ENCODE results near the gene KRTAP4-6.
"Not testable (repeated sequence)": the region's sequence is repeated elsewhere in the genome, so short reads cannot be mapped to it uniquely, and the experiment has no call there.

KRTAP4-6 gene

DNA sequence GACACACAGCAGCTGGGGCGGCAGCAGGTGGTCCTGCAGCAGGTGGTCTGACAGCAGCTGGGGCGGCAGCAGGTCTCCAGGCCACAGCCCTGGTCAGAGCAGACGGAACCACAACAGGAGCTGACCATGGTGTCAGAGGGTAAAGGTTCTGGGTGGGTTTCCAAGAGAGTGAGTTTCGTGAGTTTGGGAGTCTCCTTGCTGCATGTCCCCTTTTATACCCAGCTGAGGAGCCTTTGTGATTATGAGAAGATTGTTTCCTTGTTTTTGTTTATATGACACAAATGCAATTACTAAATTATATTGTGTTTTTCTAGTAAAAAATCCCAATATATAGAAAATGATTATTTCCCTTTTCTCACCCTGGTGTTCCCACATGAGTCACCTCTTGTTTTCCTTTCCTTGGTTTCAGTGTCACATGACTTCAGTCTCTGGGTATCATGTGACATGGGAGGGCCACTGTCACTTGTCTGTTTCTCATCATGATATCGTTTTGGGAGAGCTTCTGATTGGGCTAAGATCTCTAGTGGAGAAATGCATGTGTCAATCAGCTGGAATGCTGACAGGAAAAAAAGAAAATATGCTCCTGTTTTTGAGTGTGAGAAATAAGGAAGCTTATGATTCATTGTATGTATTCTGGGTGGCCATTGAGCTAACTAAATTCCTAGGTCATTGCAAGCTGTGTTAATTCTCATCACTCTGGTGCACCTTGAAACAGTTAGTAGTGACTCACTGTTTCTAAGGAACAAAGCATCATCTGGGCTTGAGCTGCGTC is at the start of gene KRTAP4-6:
TSS of gene KRTAP4-6 (minus strand) at position 185 of the 772 bp plus-strand sequence. CDS start at position 128, 57 bp downstream.
- no peak for DNase-seq (ENCODE audit: low read depth in 2 of 2)

DNA sequence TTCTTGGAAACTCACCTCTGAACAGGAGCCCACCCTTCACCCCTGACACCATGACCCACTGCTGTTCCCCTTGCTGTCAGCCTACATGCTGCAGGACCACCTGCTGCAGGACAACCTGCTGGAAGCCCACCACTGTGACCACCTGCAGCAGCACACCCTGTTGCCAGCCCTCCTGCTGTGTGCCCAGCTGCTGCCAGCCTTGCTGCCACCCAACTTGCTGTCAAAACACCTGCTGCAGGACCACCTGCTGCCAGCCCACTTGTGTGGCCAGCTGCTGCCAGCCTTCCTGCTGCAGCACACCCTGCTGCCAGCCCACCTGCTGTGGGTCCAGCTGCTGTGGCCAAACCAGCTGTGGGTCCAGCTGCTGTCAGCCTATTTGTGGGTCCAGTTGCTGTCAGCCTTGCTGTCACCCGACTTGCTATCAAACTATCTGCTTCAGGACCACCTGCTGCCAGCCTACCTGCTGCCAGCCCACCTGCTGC is 49.5 kb upstream of the KRTAP4-6 start, which contains the start of gene KRTAP9-1:
TSS of gene KRTAP9-1 (plus strand) at position 51 of the 482 bp plus-strand sequence. CDS start at position 51, 0 bp downstream.
- not testable (repeated sequence) for DNase-seq (ENCODE audit: low read depth in 2 of 2)

DNA sequence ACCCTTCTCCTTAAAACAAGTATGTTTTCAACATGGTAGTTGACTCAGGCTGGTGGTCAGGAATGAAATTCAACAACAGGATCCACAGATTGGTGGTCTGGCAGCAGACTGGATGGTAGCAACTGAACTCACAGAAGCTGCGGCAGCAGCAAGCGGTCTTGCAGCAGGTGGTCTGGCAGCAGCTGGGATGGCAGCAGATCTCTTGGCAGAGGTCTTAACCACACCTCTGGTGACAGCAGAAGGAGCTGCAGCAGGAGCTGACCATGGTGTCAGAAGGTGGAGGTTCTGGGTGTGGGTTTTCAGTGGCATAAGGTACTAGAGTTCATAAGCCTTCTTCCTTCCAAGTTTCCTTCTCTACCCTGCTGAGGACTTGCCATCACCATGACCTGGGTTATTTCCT is 46.5 kb upstream of the KRTAP4-6 start:
- DNase-seq (ENCODE audit: low read depth in 2 of 2): no peak

DNA sequence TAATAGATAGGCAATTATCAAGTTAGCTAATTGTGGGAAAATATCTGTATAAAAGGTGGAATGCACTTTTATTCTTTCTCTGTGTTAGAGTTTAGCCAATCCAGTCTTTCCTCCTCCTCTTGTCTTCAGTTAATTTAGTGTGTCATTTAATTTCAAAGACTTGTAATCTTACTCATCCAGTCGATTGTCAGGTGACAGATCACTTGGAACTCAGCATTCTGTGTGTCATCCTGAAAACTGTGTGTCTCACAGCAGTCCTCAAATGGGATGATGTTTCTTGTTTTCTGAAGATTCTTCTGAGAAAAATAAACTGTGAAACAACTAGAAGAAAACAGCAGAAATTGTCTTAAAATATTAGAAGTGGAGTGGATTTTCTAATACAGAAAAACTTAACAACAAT is 44.7 kb upstream of the KRTAP4-6 start:
- no peak for DNase-seq (ENCODE audit: low read depth in 2 of 2)

DNA sequence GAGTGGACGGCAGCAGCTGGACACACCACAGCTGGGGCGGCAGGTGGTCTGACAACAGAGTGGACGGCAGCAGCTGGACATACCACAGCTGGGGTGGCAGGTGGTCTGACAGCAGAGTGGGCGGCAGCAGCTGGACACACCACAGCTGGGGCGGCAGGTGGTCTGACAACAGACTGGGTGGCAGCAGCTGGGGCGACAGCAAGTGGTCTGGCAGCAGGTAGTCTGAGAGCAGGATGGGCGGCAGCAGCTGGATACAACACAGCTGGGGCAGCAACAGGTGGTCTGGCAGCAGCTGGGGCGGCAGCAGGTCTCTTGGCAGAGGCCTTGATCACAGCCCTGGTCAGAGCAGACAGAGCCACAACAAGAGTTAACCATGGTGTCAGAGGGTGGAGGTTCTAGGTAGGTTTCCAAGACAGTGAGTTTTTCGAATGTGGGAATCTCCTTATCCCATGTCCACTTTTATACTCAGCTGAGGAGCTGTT is 44.2 kb upstream of the KRTAP4-6 start, which contains the start of gene KRTAP4-1:
TSS of gene KRTAP4-1 (minus strand) at position 432 of the 482 bp plus-strand sequence. CDS start at position 375, 57 bp downstream.
- no peak for DNase-seq (ENCODE audit: low read depth in 2 of 2)

DNA sequence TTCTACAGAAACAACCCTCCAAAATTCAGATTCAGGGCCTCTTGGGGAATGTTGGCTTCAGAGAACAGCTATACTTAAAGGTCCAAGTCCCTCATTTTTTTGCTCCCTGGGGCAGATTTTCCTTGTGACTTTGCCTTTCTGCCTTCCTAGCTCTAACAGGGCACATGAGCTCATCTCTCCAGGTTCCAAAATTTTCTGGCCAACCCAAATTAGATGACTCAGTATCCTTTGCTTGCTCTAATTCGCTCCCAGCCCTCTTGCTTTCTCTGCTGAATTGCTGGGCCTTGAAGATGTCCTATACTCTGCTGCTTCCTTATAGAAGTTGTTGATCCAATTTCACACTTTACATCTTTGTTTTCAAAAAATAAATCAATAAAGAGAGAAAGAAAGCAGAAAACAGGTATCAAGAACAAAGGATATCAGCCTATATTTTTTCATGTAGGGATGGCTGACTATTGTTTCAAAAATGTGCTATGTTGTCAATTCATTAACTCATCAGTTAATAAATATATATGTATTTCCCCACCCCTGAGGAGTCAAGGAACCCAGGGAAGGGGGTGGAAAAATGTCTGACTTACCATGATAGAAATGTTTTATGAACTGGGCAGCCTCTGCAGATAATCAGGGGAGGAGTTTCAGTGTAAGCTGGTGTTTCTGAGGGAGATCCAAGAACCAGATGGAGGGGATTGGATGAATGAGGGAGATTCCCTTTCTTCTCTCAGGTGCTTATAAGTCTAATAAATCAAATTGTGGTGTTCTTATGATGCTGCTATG is 38.7 kb upstream of the KRTAP4-6 start:
- DNase-seq (ENCODE audit: low read depth in 2 of 2): no peak

DNA sequence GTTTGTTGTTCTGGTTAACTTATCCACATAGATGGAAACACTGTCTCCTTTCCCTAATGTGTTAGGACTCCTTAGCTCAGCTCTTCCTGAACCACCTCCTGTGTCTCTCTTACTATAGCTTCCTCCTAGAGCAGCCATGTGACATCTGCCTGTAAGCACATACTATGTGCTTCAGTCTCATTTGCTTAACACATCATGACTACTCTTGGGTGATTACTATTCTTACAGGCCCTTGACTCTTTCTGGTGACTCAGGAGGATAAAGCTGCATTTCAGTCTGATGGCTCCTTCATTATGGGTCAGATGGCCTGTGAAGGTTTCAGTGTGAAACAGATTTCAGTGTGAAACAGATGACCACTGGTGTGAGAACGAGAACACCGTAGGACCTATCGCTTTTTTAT is 38.0 kb upstream of the KRTAP4-6 start:
- DNase-seq (ENCODE audit: low read depth in 2 of 2): no peak

DNA sequence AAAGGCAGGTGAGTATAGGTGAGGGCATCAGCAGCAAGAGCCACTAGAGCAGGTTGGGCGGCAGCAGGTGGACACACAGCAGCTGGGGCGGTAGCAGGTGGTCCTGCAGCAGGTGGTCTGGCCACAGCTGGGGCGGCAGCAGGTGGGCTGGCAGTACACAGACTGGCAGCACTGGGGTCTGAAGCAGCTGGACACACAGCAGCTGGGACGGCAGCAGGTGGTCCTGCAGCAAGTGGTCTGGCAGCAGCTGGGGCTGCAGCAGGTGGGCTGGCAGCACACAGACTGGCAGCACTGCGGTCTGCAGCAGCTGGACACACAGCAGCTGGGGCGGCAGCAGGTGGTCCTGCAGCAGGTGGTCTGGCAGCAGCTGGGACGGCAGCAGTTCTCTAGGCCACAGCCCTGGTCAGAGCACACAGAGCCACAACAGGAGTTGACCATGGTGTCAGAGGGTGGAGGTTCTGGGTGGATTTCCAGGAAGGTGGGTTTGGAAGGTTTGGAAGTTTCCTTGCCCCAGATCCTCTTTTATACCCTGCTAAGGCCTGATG is 37.5 kb upstream of the KRTAP4-6 start, which contains the start of gene KRTAP4-2:
TSS of gene KRTAP4-2 (minus strand) at position 495 of the 545 bp plus-strand sequence. CDS start at position 438, 57 bp downstream.
- no peak for DNase-seq (ENCODE audit: low read depth in 2 of 2)

DNA sequence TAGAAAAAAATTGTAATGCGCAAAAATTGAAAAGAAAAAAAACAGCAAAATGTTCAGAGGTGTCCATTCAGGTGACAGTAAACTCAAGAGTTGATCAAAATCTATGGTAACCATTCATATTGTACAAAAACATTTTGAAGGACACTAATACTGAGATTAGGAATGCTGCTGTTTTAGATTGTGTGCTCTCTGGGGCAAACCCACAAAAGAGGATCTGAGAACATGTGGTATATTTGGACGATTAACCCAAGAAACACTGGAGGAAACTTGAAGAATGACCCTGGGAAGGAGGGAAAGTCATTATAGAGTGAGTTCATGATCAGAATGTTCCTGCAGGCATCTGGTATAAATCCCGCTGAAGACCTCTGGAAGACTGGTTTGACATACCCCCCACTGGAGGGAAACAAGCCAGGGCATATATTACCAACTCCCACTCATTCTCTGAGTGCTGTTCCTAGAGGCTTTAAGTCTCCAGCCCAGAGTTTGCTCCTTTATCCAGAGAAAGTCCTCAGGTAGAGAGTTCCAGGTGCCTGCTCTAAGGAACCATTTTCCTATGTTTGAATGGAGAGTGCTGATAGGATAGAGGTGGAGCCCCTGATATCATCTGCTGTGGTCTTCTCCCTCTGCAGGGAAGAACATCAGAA is 36.5 kb upstream of the KRTAP4-6 start:
- DNase-seq (ENCODE audit: low read depth in 2 of 2): no peak

DNA sequence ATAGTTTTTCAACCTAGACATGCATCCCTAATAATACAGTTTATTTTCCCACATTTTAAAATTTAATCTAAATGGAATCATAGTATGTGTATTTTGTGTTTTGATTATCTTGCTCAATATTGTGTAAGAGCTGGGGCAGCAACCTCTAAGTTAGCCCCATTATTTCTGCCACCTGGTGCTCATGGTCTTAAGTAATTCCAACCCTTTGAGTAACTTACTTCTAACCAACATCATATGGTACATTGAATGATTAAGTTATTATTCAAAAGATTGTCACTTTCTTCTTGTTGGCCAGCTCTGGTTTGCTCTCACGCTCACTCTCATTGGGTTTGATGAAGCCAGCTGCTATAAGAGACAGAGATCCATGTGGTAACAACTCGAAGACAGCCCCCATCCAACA is 31.5 kb upstream of the KRTAP4-6 start:
- DNase-seq (ENCODE audit: low read depth in 2 of 2): no peak

DNA sequence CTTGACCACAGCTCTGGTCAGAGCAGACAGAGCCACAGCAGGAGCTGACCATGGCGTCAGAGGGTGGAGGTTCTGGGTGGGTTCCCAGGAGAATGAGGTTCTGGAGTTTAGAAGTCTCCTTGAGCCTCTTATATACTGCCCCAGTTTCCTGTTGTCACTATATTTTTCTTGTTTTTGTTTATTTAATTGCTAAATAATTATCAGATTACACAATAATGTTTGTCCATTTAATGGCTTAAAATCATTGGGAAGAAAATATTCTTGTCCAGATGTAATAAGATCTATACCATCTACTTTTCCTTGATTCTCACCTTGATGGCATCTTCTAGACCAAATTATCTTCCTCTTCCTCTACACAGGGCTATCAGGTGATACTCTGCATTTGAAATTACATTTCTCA is 27.8 kb upstream of the KRTAP4-6 start, which contains the start of gene KRTAP4-3:
TSS of gene KRTAP4-3 (minus strand) at position 101 of the 400 bp plus-strand sequence. CDS start at position 52, 49 bp downstream.
- no peak for DNase-seq (ENCODE audit: low read depth in 2 of 2)

DNA sequence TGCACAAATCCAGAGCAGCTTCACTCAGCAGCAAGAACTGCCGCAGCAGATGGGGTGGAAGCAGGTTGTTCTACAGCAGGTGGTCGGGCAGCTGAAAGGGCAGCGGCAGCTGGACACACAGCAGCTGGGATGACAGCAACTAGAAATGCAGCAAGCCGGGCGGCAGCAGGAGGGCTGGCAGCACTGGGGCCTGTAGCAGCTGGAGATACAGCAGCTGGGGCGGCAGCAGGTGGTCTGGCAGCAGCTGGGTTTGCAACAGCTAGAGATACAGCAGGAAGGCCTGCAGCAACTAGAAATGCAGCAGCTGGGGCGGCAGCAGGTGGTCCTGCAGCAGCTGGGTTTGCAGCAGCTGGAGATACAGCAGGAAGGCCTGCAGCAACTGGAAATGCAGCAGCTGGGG is 27.2 kb upstream of the KRTAP4-6 start:
- no peak for DNase-seq (ENCODE audit: low read depth in 2 of 2)

DNA sequence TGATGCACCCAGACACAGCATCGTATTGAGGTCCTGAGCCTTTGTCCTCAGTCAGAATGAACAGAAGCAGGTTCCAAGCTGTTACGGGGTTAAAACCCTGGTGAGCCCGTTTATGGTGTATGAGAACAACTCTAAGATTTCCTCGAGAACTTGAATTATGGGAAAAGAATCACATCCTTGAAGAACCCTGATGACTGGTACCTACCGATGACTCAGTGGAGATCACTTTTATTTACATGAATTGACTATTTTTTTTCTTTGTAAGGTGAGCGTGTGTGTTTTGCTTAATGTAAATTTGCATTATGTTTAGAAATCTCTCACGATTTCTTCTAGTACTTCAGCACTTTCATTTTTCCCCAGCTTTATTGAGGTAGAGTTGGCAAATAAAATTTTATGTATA is 23.5 kb upstream of the KRTAP4-6 start:
- DNase-seq (ENCODE audit: low read depth in 2 of 2): no peak

DNA sequence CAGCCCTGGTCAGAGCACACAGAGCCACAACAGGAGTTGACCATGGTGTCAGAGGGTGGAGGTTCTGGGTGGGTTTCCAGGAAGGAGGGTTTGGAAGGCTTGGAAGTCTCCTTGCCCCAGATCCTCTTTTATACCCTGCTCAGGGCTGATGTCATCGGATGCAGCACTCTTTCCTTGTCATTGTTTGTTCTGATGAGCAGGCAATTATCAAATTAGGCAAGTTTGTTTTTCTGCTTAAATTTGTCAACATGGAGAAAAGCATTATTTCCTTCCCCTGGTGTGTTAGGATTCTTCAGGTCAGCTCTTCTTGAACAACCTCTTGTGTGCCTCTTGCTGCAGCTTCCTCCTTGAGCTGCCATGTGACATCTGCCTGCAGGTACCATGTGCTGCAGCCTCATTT is 20.3 kb upstream of the KRTAP4-6 start, which contains the start of gene KRTAP4-4:
TSS of gene KRTAP4-4 (minus strand) at position 101 of the 400 bp plus-strand sequence. CDS start at position 44, 57 bp downstream.
- no peak for DNase-seq (ENCODE audit: low read depth in 2 of 2)

DNA sequence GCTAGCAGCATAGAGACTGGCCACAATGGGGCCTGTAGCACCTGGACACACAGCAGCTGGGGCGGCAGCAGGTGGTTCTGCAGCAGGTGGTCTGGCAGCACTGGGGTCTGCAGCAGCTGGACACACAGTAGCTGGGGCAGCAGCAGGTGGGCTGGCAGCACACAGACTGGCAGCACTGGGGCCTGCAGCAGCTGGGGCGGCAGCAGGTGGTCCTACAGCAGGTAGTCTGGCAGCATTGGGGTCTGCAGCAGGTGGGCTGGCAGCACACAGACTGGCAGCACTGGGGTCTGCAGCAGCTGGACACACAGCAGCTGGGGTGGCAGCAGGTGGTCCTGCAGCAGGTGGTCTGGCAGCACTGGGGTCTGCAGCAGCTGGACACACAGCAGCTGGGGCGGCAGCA is 19.8 kb upstream of the KRTAP4-6 start:
- not testable (repeated sequence) for DNase-seq (ENCODE audit: low read depth in 2 of 2)

DNA sequence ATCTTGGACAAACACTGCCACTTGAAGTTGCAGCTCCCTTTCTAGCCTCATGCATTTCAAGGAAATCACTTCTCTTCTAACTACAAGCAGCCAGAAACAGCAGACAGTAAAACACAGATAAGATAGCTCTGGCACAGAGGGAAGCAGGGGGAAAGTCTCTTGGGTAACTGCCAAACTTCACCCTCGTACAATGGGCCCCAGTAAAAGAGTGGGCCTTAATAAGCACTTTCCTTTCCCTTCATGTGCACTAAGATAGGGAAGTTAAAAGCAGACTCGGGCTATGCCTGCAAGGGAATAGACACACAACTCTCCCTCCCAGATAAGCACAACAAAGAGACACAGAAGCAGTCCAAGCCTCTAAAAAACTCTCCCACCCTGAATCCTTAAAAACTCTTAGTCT is 13.5 kb upstream of the KRTAP4-6 start:
- no peak for DNase-seq (ENCODE audit: low read depth in 2 of 2)

DNA sequence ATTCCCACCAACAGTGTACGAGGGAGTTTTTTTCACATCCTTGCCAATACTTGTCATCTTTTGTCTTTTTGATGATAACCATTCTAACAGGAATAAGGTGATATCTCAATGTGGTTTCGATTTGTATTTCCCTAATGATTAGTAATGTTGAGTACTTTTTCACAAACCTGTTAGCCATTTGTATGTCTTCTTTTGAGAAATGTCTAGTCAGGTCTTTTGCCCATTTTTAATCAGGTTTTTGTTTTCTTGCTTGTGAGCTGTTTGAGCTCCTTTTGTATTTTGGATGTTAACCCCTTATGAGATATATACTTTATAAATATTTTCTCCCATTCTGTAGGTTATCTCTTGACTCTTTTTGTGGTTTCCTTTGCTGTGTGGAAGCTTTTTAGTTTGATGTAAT is 11.2 kb upstream of the KRTAP4-6 start:
- DNase-seq (ENCODE audit: low read depth in 2 of 2): no peak

DNA sequence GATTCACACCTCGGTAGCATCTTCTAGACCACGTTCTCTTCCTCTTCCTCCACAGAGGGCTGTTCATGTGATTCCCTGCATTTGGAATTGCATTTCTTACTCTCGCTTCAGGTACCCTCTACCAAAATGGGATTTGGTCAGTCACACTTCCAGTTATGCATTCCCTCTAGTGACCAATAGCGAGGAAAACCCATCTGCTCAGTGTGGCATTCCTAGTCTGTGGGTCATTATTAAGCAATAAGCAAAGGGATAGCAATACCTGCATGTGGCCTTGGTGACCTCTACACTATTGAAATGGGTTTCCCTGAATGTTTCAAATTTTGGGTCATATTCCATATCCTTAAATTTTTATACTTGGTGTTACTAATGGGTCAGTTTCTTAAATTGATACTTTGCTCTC is 9.7 kb upstream of the KRTAP4-6 start:
- no peak for DNase-seq (ENCODE audit: low read depth in 2 of 2)

DNA sequence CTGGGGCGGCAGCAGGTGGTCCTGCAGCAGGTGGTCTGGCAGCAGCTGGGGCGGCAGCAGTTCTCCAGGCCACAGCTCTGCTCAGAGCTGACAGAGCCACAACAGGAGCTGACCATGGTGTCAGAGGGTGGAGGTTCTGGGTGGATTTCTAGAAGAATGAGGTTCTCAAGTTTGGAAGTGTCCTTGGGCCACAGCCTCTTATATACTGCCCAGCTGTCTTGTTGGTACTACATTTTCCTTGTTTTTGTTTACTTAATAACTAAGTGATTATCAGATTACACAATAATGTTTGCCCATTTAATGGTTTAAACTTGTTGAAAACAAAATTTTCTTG is 9.3 kb upstream of the KRTAP4-6 start, which contains the start of gene KRTAP4-5:
TSS of gene KRTAP4-5 (minus strand) at position 174 of the 334 bp plus-strand sequence. CDS start at position 116, 58 bp downstream.
- no peak for DNase-seq (ENCODE audit: low read depth in 2 of 2)

DNA sequence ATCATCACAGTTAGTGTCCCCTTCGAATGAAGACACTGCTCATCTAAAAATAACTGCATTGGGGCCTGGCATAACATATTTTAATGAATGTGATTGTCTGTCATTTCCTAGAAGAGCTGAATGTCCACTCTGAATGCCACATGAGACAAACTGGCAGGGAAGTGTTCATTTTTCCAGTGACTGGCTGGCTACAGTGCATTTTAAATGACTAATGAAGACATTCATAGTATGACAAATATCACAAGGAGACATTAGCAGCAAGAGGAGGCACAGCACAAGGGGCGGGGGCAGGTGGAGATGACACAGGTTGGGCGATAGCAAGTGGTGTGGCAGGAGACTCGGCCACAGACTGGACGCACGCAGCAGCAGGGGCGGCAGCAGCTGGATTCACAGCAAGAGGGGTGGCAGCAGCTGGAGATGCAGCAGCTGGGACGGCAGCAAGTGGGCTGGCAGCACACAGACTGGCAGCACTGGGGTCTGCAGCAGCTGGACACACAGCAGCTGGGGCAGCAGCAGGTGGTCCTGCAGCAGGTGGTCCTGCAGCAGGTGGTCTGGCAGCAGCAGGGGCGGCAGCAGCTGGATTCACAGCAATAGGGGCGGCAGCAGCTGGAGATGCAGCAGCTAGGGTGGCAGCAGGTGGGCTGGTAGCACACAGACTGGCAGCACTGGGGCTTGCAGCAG is 8.8 kb upstream of the KRTAP4-6 start:
- not testable (repeated sequence) for DNase-seq (ENCODE audit: low read depth in 2 of 2)
